ENCODE measurements around the gene ANO9. TPM values are rescaled to one million over a fixed set of nuclear protein-coding genes. Genes with fewer than 3 reads are reported as not detected.
"Not testable (repeated sequence)": the region's sequence is repeated elsewhere in the genome, so short reads cannot be mapped to it uniquely, and the experiment has no call there.

ANO9 gene
- total RNA-seq, 1 donor: not detected

GRCh38 chr11:429391-429790, 12.4 kb downstream of the ANO9 start:
- no peaks in the 10 kb centered on the region for H4K20me1 ChIP-seq (ENCODE audit: insufficient read depth, low read length)
- no peaks in the 10 kb centered on the region for H3K36me3 ChIP-seq (ENCODE audit: insufficient read depth, low read length)
- no peaks in the 10 kb centered on the region for H3K4me1 ChIP-seq (ENCODE audit: insufficient read depth, low read length)
- no peak overlapping the region for H3K4me3 ChIP-seq (ENCODE audit: insufficient read depth, low read length)
- no peak overlapping the region for H3K4me2 ChIP-seq (ENCODE audit: insufficient read depth, low read length)
- H3K27me3 ChIP-seq (ENCODE audit: insufficient read depth, low read length): peaks cover 4% of the 10 kb centered on the region
- no peaks in the 10 kb centered on the region for H3K9me3 ChIP-seq (ENCODE audit: low read depth, low read length)
- DNase-seq (ENCODE audit: insufficient read length, low spot score, missing footprints): no peak
- no peak overlapping the region for H2AFZ ChIP-seq (ENCODE audit: low read length)
- TF ChIP-seq CTCF (IDR thresholded peaks at IDR 0.05; ENCODE audit: extremely low read depth, low read depth, low read length): no peak
- no peaks in the 10 kb centered on the region for H3K79me2 ChIP-seq (ENCODE audit: insufficient read depth, low read length)
- H3K27ac ChIP-seq (ENCODE audit: low read depth, low read length): no peak overlapping the region

GRCh38 chr11:428295-428694, 13.5 kb downstream of the ANO9 start:
- peaks cover 8% of the 10 kb centered on the region for H3K27me3 ChIP-seq (ENCODE audit: insufficient read depth, low read length)
- no peaks in the 10 kb centered on the region for H4K20me1 ChIP-seq (ENCODE audit: insufficient read depth, low read length)
- no peak overlapping the region for H3K4me2 ChIP-seq (ENCODE audit: insufficient read depth, low read length)
- H2AFZ ChIP-seq (ENCODE audit: low read length): no peak overlapping the region
- TF ChIP-seq CTCF (IDR thresholded peaks at IDR 0.05; ENCODE audit: extremely low read depth, low read depth, low read length): no peak
- H3K36me3 ChIP-seq (ENCODE audit: insufficient read depth, low read length): no peaks in the 10 kb centered on the region
- no peaks in the 10 kb centered on the region for H3K4me1 ChIP-seq (ENCODE audit: insufficient read depth, low read length)
- no peak overlapping the region for H3K27ac ChIP-seq (ENCODE audit: low read depth, low read length)
- H3K4me3 ChIP-seq (ENCODE audit: insufficient read depth, low read length): no peak overlapping the region
- no peaks in the 10 kb centered on the region for H3K9me3 ChIP-seq (ENCODE audit: low read depth, low read length)
- no peak for DNase-seq (ENCODE audit: insufficient read length, low spot score, missing footprints)
- H3K79me2 ChIP-seq (ENCODE audit: insufficient read depth, low read length): no peaks in the 10 kb centered on the region

DNA sequence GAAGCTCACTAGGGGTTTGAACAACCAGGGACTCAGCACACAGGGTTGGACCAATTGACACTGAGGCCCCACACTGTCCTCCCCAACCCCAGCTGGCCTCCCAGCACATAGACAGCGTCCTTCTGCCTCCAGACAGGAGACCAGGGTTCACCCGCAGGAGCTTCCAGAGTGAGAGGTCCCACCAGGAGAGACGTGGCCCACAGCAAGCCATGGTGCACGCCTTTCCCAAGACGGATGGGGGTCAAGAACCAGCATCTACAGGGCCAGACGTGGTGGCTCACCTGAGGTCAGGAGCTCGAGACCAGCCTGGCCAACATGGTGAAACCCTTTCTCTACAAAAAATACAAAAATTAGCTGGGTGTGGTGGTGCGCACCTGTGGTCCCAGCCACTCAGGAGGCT, 15.0 kb downstream of the ANO9 start:
- no peaks in the 10 kb centered on the region for H4K20me1 ChIP-seq (ENCODE audit: insufficient read depth, low read length)

GRCh38 chr11:425301-425700, 16.5 kb downstream of the ANO9 start:
- H3K27me3 ChIP-seq (ENCODE audit: insufficient read depth, low read length): peaks cover 8% of the 10 kb centered on the region
- H3K4me1 ChIP-seq (ENCODE audit: insufficient read depth, low read length): no peaks in the 10 kb centered on the region
- H3K4me3 ChIP-seq (ENCODE audit: insufficient read depth, low read length): no peak overlapping the region
- H3K27ac ChIP-seq (ENCODE audit: low read depth, low read length): no peak overlapping the region
- H3K79me2 ChIP-seq (ENCODE audit: insufficient read depth, low read length): no peaks in the 10 kb centered on the region
- no peak overlapping the region for H3K4me2 ChIP-seq (ENCODE audit: insufficient read depth, low read length)
- H4K20me1 ChIP-seq (ENCODE audit: insufficient read depth, low read length): no peaks in the 10 kb centered on the region
- no peaks in the 10 kb centered on the region for H3K36me3 ChIP-seq (ENCODE audit: insufficient read depth, low read length)
- no peak for TF ChIP-seq CTCF (IDR thresholded peaks at IDR 0.05; ENCODE audit: extremely low read depth, low read depth, low read length)
- no peak for DNase-seq (ENCODE audit: insufficient read length, low spot score, missing footprints)
- H3K9me3 ChIP-seq (ENCODE audit: low read depth, low read length): no peaks in the 10 kb centered on the region
- H2AFZ ChIP-seq (ENCODE audit: low read length): no peak overlapping the region

More for the DNA sequence above, 15.0 kb downstream of the ANO9 start:
- DNase-seq (ENCODE audit: insufficient read length, low spot score, missing footprints): no peak
- Histone ChIP-seq H3K79me2 (ENCODE audit: insufficient read depth, low read length) (no peaks in the 10 kb centered on the region), H3K4me3 (ENCODE audit: insufficient read depth, low read length) (no peak overlapping the region), H2AFZ (ENCODE audit: low read length) (no peak overlapping the region), H3K27ac (ENCODE audit: low read depth, low read length) (no peak overlapping the region), H3K27me3 (ENCODE audit: insufficient read depth, low read length) (peaks cover 8% of the 10 kb centered on the region), H3K9me3 (ENCODE audit: low read depth, low read length) (no peaks in the 10 kb centered on the region), H3K4me1 (ENCODE audit: insufficient read depth, low read length) (no peaks in the 10 kb centered on the region), H3K4me2 (ENCODE audit: insufficient read depth, low read length) (no peak overlapping the region), H3K36me3 (ENCODE audit: insufficient read depth, low read length) (no peaks in the 10 kb centered on the region)
- TF ChIP-seq CTCF (IDR thresholded peaks at IDR 0.05; ENCODE audit: extremely low read depth, low read depth, low read length): no peak

- not testable (repeated sequence) for H3K9me3 ChIP-seq (ENCODE audit: low read depth, low read length); H3K4me1 ChIP-seq (ENCODE audit: insufficient read depth, low read length); H3K79me2 ChIP-seq (ENCODE audit: insufficient read depth, low read length); H3K27ac ChIP-seq (ENCODE audit: low read depth, low read length); H3K36me3 ChIP-seq (ENCODE audit: insufficient read depth, low read length); DNase-seq (ENCODE audit: insufficient read length, low spot score, missing footprints); H2AFZ ChIP-seq (ENCODE audit: low read length); H4K20me1 ChIP-seq (ENCODE audit: insufficient read depth, low read length); H3K4me2 ChIP-seq (ENCODE audit: insufficient read depth, low read length); H3K4me3 ChIP-seq (ENCODE audit: insufficient read depth, low read length); H3K27me3 ChIP-seq (ENCODE audit: insufficient read depth, low read length)
Measured at GRCh38 chr11:424766-425165, 17.0 kb downstream of the ANO9 start.

All from osteoblast (primary cell).